HG02623 (cell line): Measurements from ENCODE around the gene COL23A1.

Experiments used
- ATAC-seq: cut with Tn5 transposase; IDR thresholded peaks from one replicate; pipeline ENCODE4 v1.9.1; 2021; ENCODE audit warnings: moderate library complexity; ENCODE audit not compliant: unreplicated experiment

COL23A1 gene

DNA sequence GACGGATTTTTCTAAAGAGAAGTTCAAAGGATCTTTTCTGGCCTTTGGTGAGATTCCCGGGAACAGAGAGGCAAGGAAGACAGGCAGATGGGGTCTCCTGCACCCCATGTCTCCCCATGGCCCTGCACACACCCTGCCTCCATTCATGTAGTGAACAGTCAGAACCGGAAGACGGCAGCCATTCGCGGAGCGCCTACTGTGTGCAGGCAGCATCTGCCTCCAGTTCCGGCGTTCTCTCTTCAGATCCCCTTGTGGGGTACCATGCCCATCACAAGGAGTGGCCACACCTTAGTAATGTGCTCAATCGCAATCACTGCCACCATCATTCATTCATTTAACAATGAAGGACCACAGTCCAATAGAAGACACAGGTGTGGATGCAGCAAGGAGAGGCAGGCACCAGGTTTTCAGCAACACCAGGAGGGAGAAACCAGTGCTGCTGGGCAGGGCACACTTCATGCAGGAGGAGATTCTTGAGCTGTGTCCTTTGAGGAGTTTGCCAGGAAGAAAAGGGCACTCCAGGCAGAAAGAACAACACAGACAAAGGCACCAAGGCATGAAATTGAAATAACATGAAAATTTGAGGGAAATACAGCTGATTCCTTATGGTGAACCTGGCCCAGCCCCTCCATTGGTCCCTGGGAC lies 186.1 kb downstream of the COL23A1 start:
- no peak for ATAC-seq

GRCh38 chr5:178403351-178403750 lies 186.8 kb downstream of the COL23A1 start:
- ATAC-seq = no peak

DNA sequence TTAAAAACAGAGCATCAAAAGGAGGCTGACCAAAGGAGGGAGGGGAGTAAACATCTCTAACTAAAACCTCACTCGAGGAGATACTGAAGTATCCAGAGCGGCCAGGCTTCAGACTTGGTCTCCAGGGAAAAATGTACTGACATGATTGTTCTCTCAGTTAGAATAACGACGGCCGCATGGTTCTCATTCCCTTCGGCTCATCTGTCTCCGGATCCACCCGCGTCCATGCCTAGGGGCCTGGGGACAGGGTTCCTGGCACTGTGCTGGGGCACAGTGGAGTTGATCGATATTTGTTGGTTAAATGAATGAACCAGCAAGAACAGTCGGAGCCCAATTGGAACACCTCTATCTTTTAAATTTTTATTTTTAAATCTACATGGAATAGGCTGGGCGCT lies 190.5 kb downstream of the COL23A1 start:
- ATAC-seq = no peak

- ATAC-seq = no peak
Observed at GRCh38 chr5:178398901-178399700, 191.1 kb downstream of the COL23A1 start.

GRCh38 chr5:178396796-178397720 lies 193.1 kb downstream of the COL23A1 start:
- ATAC-seq = no peak

DNA sequence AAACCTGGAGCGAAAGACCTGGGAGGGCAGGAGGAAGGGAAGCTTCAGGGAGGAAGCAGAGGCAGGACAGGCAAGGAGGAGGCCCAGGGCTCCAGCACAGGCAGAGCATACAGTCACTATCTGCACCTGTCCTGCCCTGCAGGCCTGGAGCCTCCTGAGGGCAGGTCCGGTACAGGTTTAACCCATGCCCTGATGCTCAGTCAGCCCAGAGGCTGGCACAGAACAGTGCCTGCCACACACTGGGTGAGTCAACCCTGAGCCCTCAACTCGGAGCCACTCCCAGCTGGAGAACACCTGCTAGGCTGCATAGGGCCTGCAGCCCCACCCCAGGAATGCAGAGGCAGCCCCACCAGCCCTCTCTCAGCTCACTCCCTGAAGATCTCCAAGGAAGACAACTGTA lies 196.1 kb downstream of the COL23A1 start:
- no peak for ATAC-seq

DNA sequence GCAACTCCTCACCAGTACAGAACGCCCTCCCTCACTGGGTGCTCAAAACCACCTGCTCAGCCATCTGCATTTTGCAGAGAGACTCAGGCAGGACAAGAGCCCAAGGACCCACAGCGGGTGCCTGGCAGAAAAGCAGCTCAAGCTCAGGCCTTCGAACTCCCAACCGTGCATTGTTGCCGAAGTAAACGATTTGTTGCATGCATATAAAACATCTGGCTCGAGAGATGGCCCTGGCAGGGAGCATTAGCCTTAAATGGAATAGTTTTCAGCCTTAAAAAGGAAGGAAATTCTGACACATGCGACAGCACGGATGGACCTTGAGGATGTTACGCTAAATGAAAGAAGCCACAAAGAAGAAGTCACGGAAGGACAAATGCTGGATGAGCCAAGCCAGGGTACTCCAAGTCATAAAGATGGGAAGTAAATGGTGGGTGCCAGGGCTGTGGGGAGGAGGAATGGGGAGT lies 197.2 kb downstream of the COL23A1 start:
- no peak for ATAC-seq

- ATAC-seq = no peak
Observed at GRCh38 chr5:178392386-178392785, 197.8 kb downstream of the COL23A1 start.

DNA sequence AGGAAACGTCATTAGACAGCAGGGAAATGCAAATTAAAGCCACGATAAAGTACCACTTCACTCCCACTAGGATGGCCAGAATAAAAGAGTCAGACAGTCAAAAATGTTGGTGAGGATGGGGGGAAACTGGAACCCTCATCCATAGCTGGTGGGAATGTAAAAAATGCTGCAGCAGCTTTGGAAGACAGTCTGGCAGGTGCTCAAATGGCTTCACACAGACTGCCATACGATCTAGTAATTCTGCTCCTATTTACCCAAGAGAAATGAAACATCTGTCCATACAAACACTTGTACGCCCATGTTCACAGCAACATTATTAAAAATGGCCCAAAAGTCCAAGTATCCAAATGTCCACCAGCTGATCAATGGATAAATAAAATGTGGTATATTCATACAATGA lies 198.7 kb downstream of the COL23A1 start:
- ATAC-seq = no peak

DNA sequence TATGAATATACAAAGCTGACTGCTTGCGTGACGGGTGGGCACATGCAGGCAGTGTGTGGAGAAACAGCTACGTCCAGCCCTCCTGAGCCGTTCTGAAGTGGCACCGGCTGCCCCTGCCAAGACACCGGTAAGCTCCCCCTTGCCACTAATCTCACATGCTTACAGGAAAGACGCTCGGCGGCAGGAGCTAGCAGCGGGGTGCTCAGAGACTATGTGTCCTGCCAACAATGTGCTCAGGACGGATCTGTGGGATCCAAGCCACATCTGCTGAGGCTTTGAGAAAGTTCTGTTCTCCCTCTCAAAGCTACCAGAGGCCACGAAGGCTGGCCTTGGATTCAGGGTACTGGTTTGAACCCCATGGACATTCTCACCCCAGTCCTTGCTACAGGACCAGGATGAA lies 200.4 kb downstream of the COL23A1 start:
- ATAC-seq = no peak

DNA sequence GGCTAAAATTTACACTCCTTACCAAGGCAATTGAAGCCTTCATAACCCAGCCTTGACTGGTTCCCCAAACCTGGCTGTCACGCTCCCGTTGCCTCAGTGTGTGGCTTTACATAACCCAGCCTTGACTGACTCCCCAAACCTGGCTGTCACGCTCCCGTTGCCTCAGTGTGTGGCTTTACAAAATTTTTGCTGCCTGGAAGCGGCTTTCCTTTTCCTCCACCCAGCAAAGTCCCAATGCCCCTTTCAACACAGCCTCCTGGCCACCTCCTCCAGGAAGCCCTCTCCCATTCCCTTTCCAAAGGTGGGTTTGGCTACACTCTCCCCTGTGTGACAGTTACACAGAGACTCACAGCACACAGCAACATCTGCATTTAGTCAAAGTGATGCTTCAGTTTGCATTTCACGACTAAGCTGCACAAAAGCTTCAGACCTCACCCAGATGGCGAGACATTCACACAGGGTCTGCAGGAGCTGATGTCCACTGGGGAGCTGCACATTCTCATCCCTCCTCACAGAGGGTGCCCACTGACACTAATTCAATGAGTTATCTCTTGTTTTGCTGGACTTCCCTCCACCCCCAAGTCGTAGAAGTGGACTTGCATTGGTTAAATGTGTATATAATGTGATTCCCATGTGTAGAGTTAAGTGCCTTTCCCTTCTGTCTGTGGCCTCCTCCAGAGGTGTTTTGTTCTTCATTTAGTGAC lies 201.0 kb downstream of the COL23A1 start:
- no peak for ATAC-seq

DNA sequence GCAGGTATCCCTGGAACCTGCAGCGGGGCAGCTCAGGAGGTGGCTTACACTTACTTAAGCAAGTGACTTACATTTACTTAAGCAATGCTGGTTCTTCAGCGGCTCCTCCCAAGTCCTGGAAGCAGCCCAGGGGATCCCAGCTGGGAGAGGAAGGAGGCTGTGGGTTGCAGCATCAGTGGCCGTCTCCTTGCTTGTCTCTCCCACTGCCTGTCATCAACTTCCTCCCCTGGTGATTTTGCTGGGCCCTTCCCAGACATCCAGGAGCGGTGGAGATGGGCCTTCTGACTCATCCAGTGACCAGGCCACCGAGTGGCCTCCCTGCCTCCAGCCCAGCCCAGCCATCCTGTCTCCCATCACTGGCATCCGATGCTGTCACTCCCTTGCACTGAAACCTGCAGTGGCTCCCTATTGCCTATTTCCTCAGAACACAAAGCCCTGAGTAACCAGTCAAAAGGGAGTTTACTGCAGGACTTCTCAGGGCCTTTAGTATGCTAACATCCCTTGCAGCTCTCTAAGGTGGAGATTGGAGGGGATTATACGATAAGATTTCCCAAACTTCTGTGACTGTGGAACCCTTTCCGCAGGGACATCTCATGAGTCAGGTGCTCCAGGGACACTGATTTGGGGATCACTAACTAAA lies 201.7 kb downstream of the COL23A1 start:
- no peak for ATAC-seq

- ATAC-seq = no peak
Observed at GRCh38 chr5:178387856-178388190, 202.4 kb downstream of the COL23A1 start.

GRCh38 chr5:178387061-178387855 lies 202.9 kb downstream of the COL23A1 start:
- ATAC-seq = no peak

- ATAC-seq = no peak
Observed at GRCh38 chr5:178386336-178386931, 203.8 kb downstream of the COL23A1 start.

GRCh38 chr5:178385496-178385890 lies 204.7 kb downstream of the COL23A1 start:
- ATAC-seq = no peak

- ATAC-seq = no peak
Observed at GRCh38 chr5:178384816-178385495, 205.2 kb downstream of the COL23A1 start.

DNA sequence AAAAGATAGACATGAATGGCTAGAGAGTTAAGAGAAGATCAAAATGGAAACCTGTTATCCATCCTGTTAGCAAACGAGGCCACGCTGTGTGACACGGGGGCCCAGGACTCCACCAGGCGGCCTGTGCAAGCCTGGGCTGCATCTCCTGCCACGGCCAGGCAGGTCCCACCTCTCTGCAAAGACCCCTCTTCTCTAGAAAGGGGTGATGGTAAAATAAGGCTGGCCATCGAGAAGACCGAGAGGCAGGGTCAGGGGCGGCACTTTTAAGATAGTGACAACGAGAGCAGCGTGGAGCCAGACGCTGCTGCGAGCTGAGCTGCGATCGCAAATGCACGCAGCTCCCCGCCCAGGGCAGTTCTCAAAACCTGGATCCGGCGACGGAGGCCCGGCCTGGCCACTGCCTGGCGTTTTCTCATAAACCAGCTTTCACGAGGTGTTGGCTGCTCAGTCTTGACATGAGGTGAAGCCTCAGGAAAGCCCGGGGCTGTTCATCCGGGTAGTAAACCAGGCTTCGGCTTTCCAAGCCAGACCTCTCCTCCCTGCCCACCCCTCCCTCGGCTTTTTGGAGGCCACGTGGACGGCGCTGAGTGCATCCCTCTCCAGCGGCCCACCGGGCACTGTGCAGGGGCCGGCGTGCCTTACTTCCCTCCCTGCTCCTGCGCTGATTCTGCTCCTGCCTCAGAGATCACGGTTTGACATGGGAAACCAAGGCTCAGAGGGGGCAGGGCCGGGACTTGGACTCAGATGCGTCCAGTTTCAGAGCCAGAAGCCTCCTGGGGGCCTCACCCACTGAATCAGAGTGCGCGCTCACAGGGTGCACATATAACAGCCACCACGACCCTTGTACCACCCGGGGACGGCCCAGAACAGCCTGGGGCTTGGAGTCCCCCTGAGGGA lies 206.0 kb downstream of the COL23A1 start:
- no peak for ATAC-seq
